T-cell (primary cell): ENCODE results near the gene COMMD4. TPM values are rescaled to one million over a fixed set of nuclear protein-coding genes. Genes with fewer than 3 reads are reported as not detected.

ENCODE experiments used
- ATAC-seq, 4 experiments: fragments of 200-7000 bp in 3 of 4; fragments of 150-1000 bp in 1 of 4; cut with Tn5 transposase; replicated peaks in 1 of 4; 1 replicate in 3 of 4; 2 replicates in 1 of 4; pipeline ENCODE4 v1.10.0; 2021; ENCODE audit warnings: moderate library complexity in 3 of 4, mild to moderate bottlenecking in 2 of 4, moderate number of reproducible peaks in 1 of 4
- CTCF ChIA-PET, 2 donors: fragments of 300-600 bp; sonication (Branson Sonifier 250); formaldehyde crosslinking; loops; one replicate each; lab custom pipeline; 2022; ENCODE audit warnings: antibody characterized with exemption in 2 of 2; lab: Charles Lee
- POLR2A ChIA-PET, 2 donors: fragments of 300-600 bp; sonication (Branson Sonifier 250); formaldehyde crosslinking; loops; one replicate each; lab custom pipeline; 2022; ENCODE audit warnings: antibody characterized with exemption in 2 of 2; lab: Charles Lee
- DNase-seq, 35 experiments: peaks; one replicate each; pipeline versions ENCODE4 v3.0.0 to v3.0.0-alpha.2; 2013 to 2023
- H3K27ac ChIP-seq: one replicate; pipeline ENCODE4 v1.5.1; 2013; ENCODE audit warnings: low read length
- H3K27me3 ChIP-seq, 2 experiments: replicated peaks in 1 of 2; 1 replicate in 1 of 2; 2 replicates in 1 of 2; pipeline versions ENCODE4 v1.6.1 to v1.7.0; 2013; ENCODE audit warnings: low read length in 1 of 2, mixed read lengths in 1 of 2; ENCODE audit not compliant: control insufficient read depth in 2 of 2, insufficient read depth in 2 of 2; ENCODE audit errors: extremely low read depth in 1 of 2
- H3K36me3 ChIP-seq, 2 donors: 1 replicate in 1 of 2; 2 replicates in 1 of 2; pipeline versions ENCODE4 v1.6.1 to v1.7.0; 2013; ENCODE audit warnings: low read length in 1 of 2; ENCODE audit not compliant: control insufficient read depth in 2 of 2, insufficient read depth in 1 of 2; ENCODE audit errors: extremely low read depth in 1 of 2
- H3K4me1 ChIP-seq, 2 experiments: 1 replicate in 1 of 2; 2 replicates in 1 of 2; pipeline versions ENCODE4 v1.6.1 to v1.7.0; 2013; ENCODE audit warnings: low read length in 2 of 2, mixed read lengths in 1 of 2; ENCODE audit not compliant: insufficient read depth in 2 of 2, control insufficient read depth in 1 of 2; ENCODE audit errors: extremely low read depth in 1 of 2
- H3K4me3 ChIP-seq, 2 donors: 1 replicate in 1 of 2; 2 replicates in 1 of 2; pipeline versions ENCODE4 v1.5.1 to v1.7.0; 2013; ENCODE audit warnings: mild to moderate bottlenecking in 2 of 2, low read length in 1 of 2, moderate library complexity in 1 of 2; ENCODE audit not compliant: control insufficient read depth in 1 of 2; ENCODE audit errors: extremely low read depth in 1 of 2
- H3K9me3 ChIP-seq: 2 replicates; pipeline ENCODE4 v1.7.0; 2013
- H3K27ac Mint-ChIP-seq, 2 donors: one replicate each; pipeline ENCODE4 v1.8.0; 2020 to 2021; ENCODE audit warnings: mild to moderate bottlenecking in 2 of 2, mixed read lengths in 2 of 2
- H3K27me3 Mint-ChIP-seq, 2 donors: one replicate each; pipeline ENCODE4 v1.8.0; 2021 to 2022; ENCODE audit warnings: mixed read lengths in 2 of 2
- H3K36me3 Mint-ChIP-seq: one replicate; pipeline ENCODE4 v1.8.0; 2021; ENCODE audit warnings: mixed read lengths
- H3K4me1 Mint-ChIP-seq, 3 donors: one replicate each; pipeline ENCODE4 v1.8.0; 2020 to 2022; ENCODE audit warnings: mixed read lengths in 3 of 3, mild to moderate bottlenecking in 1 of 3
- H3K4me3 Mint-ChIP-seq, 3 donors: one replicate each; pipeline ENCODE4 v1.8.0; 2020 to 2022; ENCODE audit warnings: mild to moderate bottlenecking in 3 of 3, mixed read lengths in 3 of 3, moderate library complexity in 3 of 3
- H3K9me3 Mint-ChIP-seq, 3 donors: one replicate each; pipeline ENCODE4 v1.8.0; 2020 to 2022; ENCODE audit warnings: mixed read lengths in 3 of 3
- WGBS: methylation state at CpG from one replicate; pipeline ENCODE4 v1.1.5; 2013; ENCODE audit warnings: missing lambda C conversion rate; ENCODE audit not compliant: insufficient coverage; 5-methylcytosine and 5-hydroxymethylcytosine counted together
- total RNA-seq, 35 experiments: library from RNA in 6 of 35; stranded (reverse) in 6 of 35; fragments of 120-200 nt in 1 of 35; gene quantifications; one replicate each; pipeline versions ENCODE4 v1.2.1 to v1.2.4 and lab custom pipeline; 2013 to 2026

The COMMD4 gene
- total RNA-seq, 5 donors from 2014 or later (not counting 1 experiment from before 2014, with no cell fraction given): 25.0 to 38.7 (median 34.2) TPM

GRCh38 chr15:75352186-75353080 is 16.6 kb downstream of the COMMD4 start:
- Mint-ChIP-seq H3K4me1 (peaks cover 16 to 29% (median 23%) of the 10 kb centered on the region in 3 donors), H3K27ac (no peak overlapping the region), H3K27me3 (no peaks in the 10 kb centered on the region), H3K9me3 (peaks cover 5 to 12% (median 7%) of the 10 kb centered on the region in 3 donors), H3K36me3 (peaks cover 11% of the 10 kb centered on the region), H3K4me3 (no peak overlapping the region)
- ATAC-seq (no peak), DNase-seq (no peak)
- Histone ChIP-seq H3K27me3 (peaks cover 0 to 4% of the 10 kb centered on the region in 2 experiments), H3K4me1 (peaks cover 2 to 34% of the 10 kb centered on the region in 2 experiments), H3K36me3 (peaks cover 10 to 13% of the 10 kb centered on the region in 2 donors), H3K9me3 (no peaks in the 10 kb centered on the region), H3K4me3 (no peak overlapping the region), H3K27ac (no peak overlapping the region)
- ChIA-PET POLR2A (interaction anchor here in 1 of 2 donors (0.6 kb wide), 1 partner anchor 156 kb away, joined by 4 read pairs; no protein-coding TSS in a partner anchor), CTCF (interaction anchor here (0.5 to 1.2 kb wide), 3 partner anchors 15 to 315 kb away, joined by 3 to 4 read pairs (median 3); no protein-coding TSS in a partner anchor)
- 100% methylated on average over 11 of the region's 16 CpGs for WGBS

- Histone ChIP-seq H3K27ac (no peak overlapping the region), H3K4me1 (peaks cover 2 to 24% of the 10 kb centered on the region in 2 experiments), H3K36me3 (peaks cover 13 to 16% of the 10 kb centered on the region in 2 donors), H3K27me3 (no peaks in the 10 kb centered on the region), H3K4me3 (no peak overlapping the region), H3K9me3 (no peaks in the 10 kb centered on the region)
- peaks cover 5 to 12% (median 7%) of the 10 kb centered on the region in 3 donors for H3K9me3 Mint-ChIP-seq
- ChIA-PET POLR2A (interaction anchor here in 1 of 2 donors (1.0 kb wide), 1 partner anchor 15 kb away, joined by 4 read pairs; the partner anchor contains the start of gene MAN2C1), CTCF (interaction anchor here in 1 of 2 donors (1.1 to 1.2 kb wide), 2 partner anchors 14 to 316 kb away, joined by 3 to 4 read pairs; no protein-coding TSS in a partner anchor)
- H3K27me3 Mint-ChIP-seq: no peaks in the 10 kb centered on the region
- DNase-seq (no peak), ATAC-seq (no peak)
- H3K27ac Mint-ChIP-seq: no peak overlapping the region
- peaks cover 13% of the 10 kb centered on the region for H3K36me3 Mint-ChIP-seq
- peaks cover 16 to 26% (median 22%) of the 10 kb centered on the region in 3 donors for H3K4me1 Mint-ChIP-seq
- no peak overlapping the region for H3K4me3 Mint-ChIP-seq
- 98% methylated on average over 5 of the region's 7 CpGs for WGBS
Measured at GRCh38 chr15:75353604-75354003, 17.7 kb downstream of the COMMD4 start.

- no peak overlapping the region for H3K4me3 Mint-ChIP-seq
- H3K36me3 Mint-ChIP-seq: peaks cover 13% of the 10 kb centered on the region
- H3K27ac ChIP-seq: no peak overlapping the region
- 100% methylated on average over 1 of the region's 7 CpGs for WGBS
- H3K9me3 ChIP-seq: no peaks in the 10 kb centered on the region
- peaks cover 0 to 16% of the 10 kb centered on the region in 2 experiments for H3K4me1 ChIP-seq
- ChIA-PET CTCF (interaction anchor here in 1 of 2 donors (1.2 kb wide), 1 partner anchor 13 kb away, joined by 4 read pairs; no protein-coding TSS in a partner anchor), POLR2A (no interaction called here)
- H3K9me3 Mint-ChIP-seq: peaks cover 5 to 12% (median 7%) of the 10 kb centered on the region in 3 donors
- H3K4me1 Mint-ChIP-seq: peaks cover 14 to 17% (median 15%) of the 10 kb centered on the region in 3 donors
- peaks cover 18 to 25% of the 10 kb centered on the region in 2 donors for H3K36me3 ChIP-seq
- H3K4me3 ChIP-seq: no peak overlapping the region
- ATAC-seq (no peak), DNase-seq (no peak)
- no peaks in the 10 kb centered on the region for H3K27me3 ChIP-seq
- no peak overlapping the region for H3K27ac Mint-ChIP-seq
- no peaks in the 10 kb centered on the region for H3K27me3 Mint-ChIP-seq
Measured at GRCh38 chr15:75354454-75354853, 18.6 kb downstream of the COMMD4 start.

GRCh38 chr15:75355369-75355768 is 19.5 kb downstream of the COMMD4 start:
- no peak overlapping the region for H3K27ac ChIP-seq
- H3K9me3 Mint-ChIP-seq: peaks cover 0 to 3% (median 0%) of the 10 kb centered on the region in 3 donors
- H3K27me3 Mint-ChIP-seq: no peaks in the 10 kb centered on the region
- peaks cover 8% of the 10 kb centered on the region for H3K36me3 Mint-ChIP-seq
- no peak overlapping the region for H3K4me3 ChIP-seq
- ATAC-seq (no peak), DNase-seq (no peak)
- H3K36me3 ChIP-seq: peaks cover 23 to 32% of the 10 kb centered on the region in 2 donors
- H3K27ac Mint-ChIP-seq: no peak overlapping the region
- H3K4me1 Mint-ChIP-seq: peaks cover 5 to 8% (median 6%) of the 10 kb centered on the region in 3 donors
- ChIA-PET CTCF (no interaction called here), POLR2A (no interaction called here)
- WGBS: 94% methylated on average over 2 of the region's 4 CpGs
- no peaks in the 10 kb centered on the region for H3K9me3 ChIP-seq
- H3K4me3 Mint-ChIP-seq: no peak overlapping the region
- H3K4me1 ChIP-seq: peaks cover 0 to 6% of the 10 kb centered on the region in 2 experiments
- no peaks in the 10 kb centered on the region for H3K27me3 ChIP-seq

GRCh38 chr15:75356006-75356405 is 20.1 kb downstream of the COMMD4 start:
- peaks cover 23 to 32% of the 10 kb centered on the region in 2 donors for H3K36me3 ChIP-seq
- H3K9me3 ChIP-seq: no peaks in the 10 kb centered on the region
- no peak for DNase-seq
- H3K36me3 Mint-ChIP-seq: peaks cover 10% of the 10 kb centered on the region
- H3K27me3 Mint-ChIP-seq: no peaks in the 10 kb centered on the region
- ChIA-PET CTCF (interaction anchor here in 1 of 2 donors (1.1 kb wide), 1 partner anchor 12 kb away, joined by 3 read pairs; no protein-coding TSS in a partner anchor), POLR2A (no interaction called here)
- H3K4me1 Mint-ChIP-seq: peaks cover 0 to 2% (median 0%) of the 10 kb centered on the region in 3 donors
- H3K4me3 Mint-ChIP-seq: no peak overlapping the region
- H3K27me3 ChIP-seq: no peaks in the 10 kb centered on the region
- ATAC-seq: no peak
- H3K4me3 ChIP-seq: no peak overlapping the region
- H3K4me1 ChIP-seq: no peaks in the 10 kb centered on the region
- H3K9me3 Mint-ChIP-seq: no peaks in the 10 kb centered on the region
- no peak overlapping the region for H3K27ac ChIP-seq
- H3K27ac Mint-ChIP-seq: no peak overlapping the region
- WGBS: 96% methylated on average over 28 of the region's 28 CpGs

DNA sequence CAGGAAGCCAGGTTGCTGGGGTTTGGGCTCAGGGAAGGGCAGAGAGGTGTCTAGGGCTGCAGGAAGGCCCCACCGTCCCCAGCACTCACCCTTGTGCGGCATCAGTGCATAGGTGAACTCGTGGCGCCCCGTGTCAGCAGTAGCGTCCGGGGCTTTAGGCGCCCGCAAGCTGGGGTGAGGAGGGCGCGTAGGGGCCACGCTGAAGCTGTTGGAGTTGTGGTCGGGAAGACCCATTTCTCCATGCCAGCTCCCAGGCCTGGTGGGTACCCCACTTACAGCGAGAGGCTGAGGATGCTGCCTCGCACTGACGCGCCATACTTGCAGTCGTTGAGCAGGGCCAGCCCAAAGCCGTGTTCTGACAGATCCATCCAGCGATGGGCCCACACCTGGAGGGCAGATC is 20.7 kb downstream of the COMMD4 start:
- ChIA-PET POLR2A (no interaction called here), CTCF (interaction anchor here in 1 of 2 donors (0.7 to 1.1 kb wide), 2 partner anchors 11 to 39 kb away, joined by 3 read pairs; no protein-coding TSS in a partner anchor)
- H3K36me3 ChIP-seq: peaks cover 26 to 37% of the 10 kb centered on the region in 2 donors
- H3K27ac ChIP-seq: no peak overlapping the region
- 96% methylated on average over 20 of the region's 20 CpGs for WGBS
- no peaks in the 10 kb centered on the region for H3K27me3 Mint-ChIP-seq
- no peaks in the 10 kb centered on the region for H3K9me3 ChIP-seq
- peaks cover 10% of the 10 kb centered on the region for H3K36me3 Mint-ChIP-seq
- H3K4me1 ChIP-seq: no peaks in the 10 kb centered on the region
- DNase-seq (no peak), ATAC-seq (no peak)
- no peak overlapping the region for H3K27ac Mint-ChIP-seq
- H3K27me3 ChIP-seq: no peaks in the 10 kb centered on the region
- H3K4me3 Mint-ChIP-seq: no peak overlapping the region
- H3K4me1 Mint-ChIP-seq: no peaks in the 10 kb centered on the region
- H3K4me3 ChIP-seq: no peak overlapping the region
- no peaks in the 10 kb centered on the region for H3K9me3 Mint-ChIP-seq
